Chondrocyte (in vitro differentiated cells): ENCODE results near the gene TGFB2. TPM values are rescaled to one million over a fixed set of nuclear protein-coding genes. Genes with fewer than 3 reads are reported as not detected.

Experiments
- DNase-seq: peaks from one replicate; pipeline ENCODE4 v3.0.0; 2021; ENCODE audit warnings: mixed read lengths, low spot score
- H3K27ac Mint-ChIP-seq: one replicate; pipeline ENCODE4 v1.8.0; 2021; ENCODE audit warnings: mild to moderate bottlenecking, moderate library complexity, mixed read lengths; ENCODE audit not compliant: unreplicated experiment
- H3K27me3 Mint-ChIP-seq: 2 replicates; pipeline ENCODE4 v1.8.0; 2021; ENCODE audit warnings: low read depth, mixed read lengths
- H3K36me3 Mint-ChIP-seq: 2 replicates; pipeline ENCODE4 v1.8.0; 2021; ENCODE audit warnings: low read depth, mixed read lengths
- H3K4me1 Mint-ChIP-seq: 2 replicates; pipeline ENCODE4 v1.8.0; 2021; ENCODE audit warnings: low read depth, mild to moderate bottlenecking, mixed read lengths
- H3K4me3 Mint-ChIP-seq: one replicate; pipeline ENCODE4 v1.8.0; 2021; ENCODE audit warnings: mild to moderate bottlenecking, moderate library complexity, mixed read lengths; ENCODE audit not compliant: unreplicated experiment
- H3K9me3 Mint-ChIP-seq: 2 replicates; pipeline ENCODE4 v1.8.0; 2021; ENCODE audit warnings: low read depth, mixed read lengths
- total RNA-seq: library from RNA; stranded (reverse); gene quantifications from 3 replicates; pipeline ENCODE4 v1.2.1, GENCODE V29; 2021
- TF ChIP-seq, protein P1 (sequence below): fragments of 200-600 bp; sonication (generic); IDR thresholded peaks from 2 replicates; pipeline ENCODE4 v1.5.0; 2021; ENCODE audit warnings: antibody characterized with exemption, mild to moderate bottlenecking, moderate library complexity

The TGFB2 gene
- total RNA-seq, 1 donor from 2014 or later: 226 TPM

- Mint-ChIP-seq H3K27me3 (no peaks in the 10 kb centered on the region), H3K36me3 (peaks cover 46% of the 10 kb centered on the region), H3K4me3 (no peak overlapping the region), H3K27ac (peak overlapping the region; percentile 50), H3K4me1 (peaks cover 55% of the 10 kb centered on the region), H3K9me3 (no peaks in the 10 kb centered on the region)
- no peak for DNase-seq
- TF ChIP-seq, protein P1, sequence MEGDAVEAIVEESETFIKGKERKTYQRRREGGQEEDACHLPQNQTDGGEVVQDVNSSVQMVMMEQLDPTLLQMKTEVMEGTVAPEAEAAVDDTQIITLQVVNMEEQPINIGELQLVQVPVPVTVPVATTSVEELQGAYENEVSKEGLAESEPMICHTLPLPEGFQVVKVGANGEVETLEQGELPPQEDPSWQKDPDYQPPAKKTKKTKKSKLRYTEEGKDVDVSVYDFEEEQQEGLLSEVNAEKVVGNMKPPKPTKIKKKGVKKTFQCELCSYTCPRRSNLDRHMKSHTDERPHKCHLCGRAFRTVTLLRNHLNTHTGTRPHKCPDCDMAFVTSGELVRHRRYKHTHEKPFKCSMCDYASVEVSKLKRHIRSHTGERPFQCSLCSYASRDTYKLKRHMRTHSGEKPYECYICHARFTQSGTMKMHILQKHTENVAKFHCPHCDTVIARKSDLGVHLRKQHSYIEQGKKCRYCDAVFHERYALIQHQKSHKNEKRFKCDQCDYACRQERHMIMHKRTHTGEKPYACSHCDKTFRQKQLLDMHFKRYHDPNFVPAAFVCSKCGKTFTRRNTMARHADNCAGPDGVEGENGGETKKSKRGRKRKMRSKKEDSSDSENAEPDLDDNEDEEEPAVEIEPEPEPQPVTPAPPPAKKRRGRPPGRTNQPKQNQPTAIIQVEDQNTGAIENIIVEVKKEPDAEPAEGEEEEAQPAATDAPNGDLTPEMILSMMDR: no peak
Observed at GRCh38 chr1:218407630-218408029, 62.5 kb downstream of the TGFB2 start.

DNA sequence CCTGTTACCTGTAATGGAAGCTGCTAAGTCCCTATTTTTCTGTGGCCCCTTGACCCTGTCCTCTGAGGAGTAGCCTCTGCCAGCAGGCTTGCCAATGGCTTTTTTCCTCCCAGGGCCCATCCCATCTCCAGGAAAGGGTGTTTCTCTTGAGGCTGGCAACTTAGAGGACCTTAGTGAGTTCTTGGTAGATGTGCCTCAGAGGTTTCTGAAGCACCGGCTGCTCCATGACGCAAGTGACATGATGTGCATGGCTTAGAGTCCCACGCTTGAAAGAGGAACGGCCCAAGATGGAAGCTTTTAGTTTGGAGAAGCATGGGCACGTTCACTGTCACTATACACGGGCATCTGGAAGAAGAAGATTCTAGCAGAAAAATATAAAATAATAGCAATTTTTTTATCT lies 63.0 kb downstream of the TGFB2 start:
- no peak overlapping the region for H3K4me3 Mint-ChIP-seq
- peaks cover 45% of the 10 kb centered on the region for H3K36me3 Mint-ChIP-seq
- DNase-seq: no peak
- H3K27ac Mint-ChIP-seq: peak overlapping the region; percentile 52
- H3K27me3 Mint-ChIP-seq: no peaks in the 10 kb centered on the region
- peaks cover 53% of the 10 kb centered on the region for H3K4me1 Mint-ChIP-seq
- TF ChIP-seq, protein P1: no peak
- no peaks in the 10 kb centered on the region for H3K9me3 Mint-ChIP-seq

- H3K4me1 Mint-ChIP-seq: peaks cover 50% of the 10 kb centered on the region
- TF ChIP-seq, protein P1: no peak
- H3K4me3 Mint-ChIP-seq: no peak overlapping the region
- no peaks in the 10 kb centered on the region for H3K9me3 Mint-ChIP-seq
- DNase-seq: no peak
- peak overlapping the region; percentile 62 for H3K27ac Mint-ChIP-seq
- peaks cover 39% of the 10 kb centered on the region for H3K36me3 Mint-ChIP-seq
- no peaks in the 10 kb centered on the region for H3K27me3 Mint-ChIP-seq
Observed at GRCh38 chr1:218408942-218409341, 63.8 kb downstream of the TGFB2 start.

DNA sequence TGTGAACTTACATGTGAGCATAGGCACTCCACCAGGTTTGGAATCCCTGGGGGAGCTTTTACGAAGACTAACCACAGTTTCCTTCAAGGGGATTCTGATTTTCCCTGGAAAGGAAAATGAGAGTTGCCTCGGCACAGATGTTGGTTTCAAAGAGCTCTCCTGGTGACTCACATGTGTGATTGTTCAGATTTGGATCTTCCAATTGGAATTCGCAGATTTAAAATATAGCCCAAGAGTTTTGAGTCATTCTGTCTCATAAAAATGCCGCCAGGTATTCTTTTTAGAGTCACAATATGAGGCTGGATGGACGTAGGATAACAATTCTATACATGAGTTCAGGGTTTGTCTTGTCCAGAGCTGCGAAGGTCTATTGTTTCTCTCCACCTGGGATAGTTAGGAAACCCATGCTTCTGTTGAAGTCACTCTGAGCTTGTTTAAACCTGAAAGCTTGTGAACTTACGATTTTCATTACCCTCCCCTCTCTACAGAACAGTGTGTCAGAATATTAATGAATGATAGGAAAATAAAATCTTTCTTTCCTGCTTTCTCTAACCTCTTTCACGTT lies 64.9 kb downstream of the TGFB2 start:
- Mint-ChIP-seq H3K4me1 (peaks cover 54% of the 10 kb centered on the region), H3K4me3 (no peak overlapping the region), H3K27me3 (no peaks in the 10 kb centered on the region), H3K9me3 (no peaks in the 10 kb centered on the region), H3K27ac (peak overlapping the region; percentile 29), H3K36me3 (peaks cover 41% of the 10 kb centered on the region)
- no peak for DNase-seq
- TF ChIP-seq, protein P1: no peak

DNA sequence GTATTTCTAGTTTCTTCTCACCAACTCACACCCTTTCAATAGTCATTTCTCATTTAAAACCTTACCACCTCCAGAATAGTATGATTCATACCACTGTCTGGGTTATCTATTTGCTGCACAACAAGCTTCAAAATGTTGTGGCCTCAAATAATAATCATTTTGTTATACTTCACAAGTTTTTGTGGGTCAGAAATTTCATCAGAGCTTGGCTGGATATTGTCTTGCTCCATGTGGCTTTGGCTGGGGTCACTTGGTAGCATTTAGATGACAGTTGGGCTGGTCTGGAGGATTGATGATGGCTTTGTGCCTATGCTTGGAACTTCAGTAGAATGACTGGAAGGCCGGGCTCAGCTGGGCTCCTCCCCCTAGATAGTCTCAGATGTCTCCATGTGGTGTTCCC lies 66.0 kb downstream of the TGFB2 start:
- Mint-ChIP-seq H3K4me1 (peaks cover 53% of the 10 kb centered on the region), H3K4me3 (no peak overlapping the region), H3K27me3 (no peaks in the 10 kb centered on the region), H3K9me3 (no peaks in the 10 kb centered on the region), H3K27ac (peak overlapping the region; percentile 28), H3K36me3 (peaks cover 35% of the 10 kb centered on the region)
- no peak for DNase-seq
- TF ChIP-seq, protein P1: no peak
